NT2/D1 (cell line): ENCODE results near the gene POU2F2.

ENCODE experiments used
- YY1 ChIP-seq: IDR thresholded peaks from 2 replicates; pipeline ENCODE4 v1.6.1; 2011; ENCODE audit not compliant: insufficient read length, insufficient read depth
- ZNF274 ChIP-seq: IDR thresholded peaks from 2 replicates; pipeline ENCODE4 v1.6.1; 2011; ENCODE audit warnings: mild to moderate bottlenecking, low read depth, low read length

DNA sequence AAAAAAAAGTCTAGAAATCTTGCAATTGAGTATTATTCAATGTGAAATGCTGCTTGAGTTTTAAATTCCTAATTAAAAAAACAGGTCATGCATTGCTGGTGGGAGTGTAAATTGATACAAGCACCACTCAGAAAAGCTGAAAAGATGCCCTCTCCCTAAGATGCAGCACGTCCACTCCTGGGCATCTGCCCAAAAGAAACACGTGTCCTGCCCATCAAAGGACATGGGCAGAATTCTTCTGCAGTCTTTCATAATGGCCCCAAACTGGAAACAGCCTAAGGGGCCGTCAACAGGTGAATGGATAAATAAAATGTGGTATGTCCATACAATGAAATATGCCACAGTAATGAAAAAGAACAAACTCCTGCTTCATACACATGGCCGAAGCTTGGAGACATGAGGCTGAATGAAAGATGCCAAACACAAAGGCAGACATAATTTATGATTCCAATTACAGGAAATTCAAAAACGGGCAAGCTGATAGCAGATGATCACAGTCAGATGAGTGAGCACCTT, 7.8 kb downstream of the POU2F2 start:
- TF ChIP-seq YY1 = no peak
- no peak for TF ChIP-seq ZNF274
